Keratinocyte (primary cell): Measurements from ENCODE around the gene THRB.

Experiments
- CTCF ChIP-seq, 3 experiments: IDR thresholded peaks in 1 of 3; conservative IDR thresholded peaks in 1 of 3; optimal IDR thresholded peaks in 1 of 3; 2 replicates in 2 of 3; 3 replicates in 1 of 3; pipeline versions ENCODE3 to v1.5.1; 2011; ENCODE audit warnings: low read length in 3 of 3, mild to moderate bottlenecking in 3 of 3, moderate library complexity in 2 of 3, control low read depth in 1 of 3, inconsistent platforms in 1 of 3; ENCODE audit not compliant: insufficient read depth in 2 of 3; ENCODE audit errors: extremely low read depth in 1 of 3
- EZH2 ChIP-seq: IDR thresholded peaks from one replicate; pipeline ENCODE4 v1.6.1; 2012; ENCODE audit warnings: inconsistent platforms, mild to moderate bottlenecking, low read length, moderate library complexity

DNA sequence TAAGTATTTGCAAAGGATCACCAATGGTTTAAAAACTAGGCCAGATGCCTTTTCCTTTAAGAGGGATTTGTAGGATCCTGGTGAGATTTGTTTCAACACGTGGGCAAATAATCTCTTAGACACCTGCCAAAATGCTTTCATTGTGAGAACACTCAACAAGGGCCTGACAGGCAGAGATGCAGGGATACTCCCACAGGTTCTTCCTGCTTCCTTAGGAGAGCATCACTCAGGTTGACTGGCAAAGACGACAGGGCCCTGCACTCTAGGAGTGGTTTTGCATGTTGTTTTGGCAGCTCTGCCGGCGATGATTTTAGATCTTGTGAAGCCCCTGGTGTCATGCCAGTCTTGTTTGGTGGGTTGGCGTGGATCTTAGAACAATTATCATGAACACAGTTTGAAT is 365.1 kb downstream of the THRB start:
- TF ChIP-seq EZH2 (no peak), CTCF (optimal IDR thresholded peaks at IDR 0.05 in 1 of 3, IDR thresholded peaks at IDR 0.05 in 1 of 3, conservative IDR thresholded peaks at IDR 0.05 in 1 of 3; ENCODE audit: extremely low read depth in 1 of 3, insufficient read depth in 2 of 3, low read length in 3 of 3) (no peak)
